Urinary bladder (tissue), 4 donors: ENCODE data around the gene CALR3. TPM values are rescaled to one million over a fixed set of nuclear protein-coding genes. Genes with fewer than 3 reads are reported as not detected.
"Not testable (repeated sequence)": the region's sequence is repeated elsewhere in the genome, so short reads cannot be mapped to it uniquely, and the experiment has no call there.

Source experiments
- DNase-seq: peaks from one replicate; pipeline ENCODE4 v3.0.0-alpha.2; 2015; ENCODE audit errors: extremely low spot score
- H3K27ac ChIP-seq: one replicate; pipeline ENCODE4 v1.5.1; 2013; ENCODE audit warnings: low read depth, mild to moderate bottlenecking, moderate library complexity
- H3K36me3 ChIP-seq: one replicate; pipeline ENCODE4 v1.6.1; 2013; ENCODE audit warnings: mild to moderate bottlenecking, moderate library complexity; ENCODE audit not compliant: insufficient read depth
- H3K4me1 ChIP-seq: one replicate; pipeline ENCODE4 v1.6.1; 2013; ENCODE audit warnings: mild to moderate bottlenecking, moderate library complexity; ENCODE audit not compliant: insufficient read depth
- H3K4me3 ChIP-seq: one replicate; pipeline ENCODE4 v1.5.1; 2013; ENCODE audit warnings: low read depth, low read length
- WGBS: extraction: QIAGEN DNeasy Blood & Tissue Kit; methylation state at CpG from one replicate; pipeline ENCODE4 v1.1.7; 2013; 5-methylcytosine and 5-hydroxymethylcytosine counted together
- polyA plus RNA-seq: library from polyadenylated mRNA; stranded (reverse); fragments of 200-250 nt; gene quantifications from one replicate; pipeline ENCODE4 v1.2.3, GENCODE V29; 2013
- total RNA-seq: library from RNA; depleted of rRNA; stranded (reverse); fragments of >200 nt; gene quantifications from one replicate; pipeline ENCODE4 v1.2.3, GENCODE V29; 2014
- donor health status: healthy with polysubstance abuse.
- donor health status: healthy.

The CALR3 gene
- total and polyA plus RNA-seq, 2 donors = not detected

- no peaks in the 10 kb centered on the region for H3K4me1 ChIP-seq
- WGBS = 86% methylated on average over 6 of the region's 6 CpGs
- DNase-seq = no peak
Observed at GRCh38 chr19:16449330-16449961, 46.5 kb downstream of the CALR3 start.

GRCh38 chr19:16448872-16449271, 47.1 kb downstream of the CALR3 start:
- H3K4me1 ChIP-seq, DNase-seq, H3K36me3 ChIP-seq, H3K27ac ChIP-seq, H3K4me3 ChIP-seq: not testable (repeated sequence)
- 97% methylated on average over 3 of the region's 3 CpGs for WGBS

More at GRCh38 chr19:16449330-16449961, 46.5 kb downstream of the CALR3 start:
- Histone ChIP-seq H3K4me3 (no peak overlapping the region), H3K27ac (no peak overlapping the region), H3K36me3 (no peaks in the 10 kb centered on the region)

- no peak overlapping the region for H3K4me3 ChIP-seq
- H3K27ac ChIP-seq = no peak overlapping the region
- peaks cover 1% of the 10 kb centered on the region for H3K4me1 ChIP-seq
- WGBS = 19% methylated on average over 9 of the region's 9 CpGs
- DNase-seq = no peak
- no peaks in the 10 kb centered on the region for H3K36me3 ChIP-seq
Observed at GRCh38 chr19:16446724-16447368, 49.1 kb downstream of the CALR3 start.

- DNase-seq = no peak
- H3K4me1 ChIP-seq = peaks cover 1% of the 10 kb centered on the region
- H3K27ac ChIP-seq = no peak overlapping the region
- no peak overlapping the region for H3K4me3 ChIP-seq
- 74% methylated on average over 13 of the region's 13 CpGs for WGBS
- H3K36me3 ChIP-seq = no peaks in the 10 kb centered on the region
Observed at GRCh38 chr19:16446108-16446723, 49.8 kb downstream of the CALR3 start.

GRCh38 chr19:16445238-16446107, 50.5 kb downstream of the CALR3 start:
- 82% methylated on average over 14 of the region's 14 CpGs for WGBS
- DNase-seq = no peak
- H3K4me1 ChIP-seq = peaks cover 1% of the 10 kb centered on the region
- no peaks in the 10 kb centered on the region for H3K36me3 ChIP-seq
- H3K27ac ChIP-seq = no peak overlapping the region
- no peak overlapping the region for H3K4me3 ChIP-seq

- H3K27ac ChIP-seq = no peak overlapping the region
- peaks cover 1% of the 10 kb centered on the region for H3K4me1 ChIP-seq
- no peak overlapping the region for H3K4me3 ChIP-seq
- WGBS = 67% methylated on average over 2 of the region's 2 CpGs
- no peak for DNase-seq
- H3K36me3 ChIP-seq = no peaks in the 10 kb centered on the region
Observed at GRCh38 chr19:16444269-16444600, 51.7 kb downstream of the CALR3 start.

GRCh38 chr19:16442386-16443276, 53.3 kb downstream of the CALR3 start:
- H3K4me3 ChIP-seq = no peak overlapping the region
- DNase-seq = no peak
- peaks cover 1% of the 10 kb centered on the region for H3K4me1 ChIP-seq
- no peaks in the 10 kb centered on the region for H3K36me3 ChIP-seq
- H3K27ac ChIP-seq = no peak overlapping the region
- 43% methylated on average over 19 of the region's 19 CpGs for WGBS

- no peak overlapping the region for H3K27ac ChIP-seq
Observed at GRCh38 chr19:16441661-16442162, 54.3 kb downstream of the CALR3 start.

GRCh38 chr19:16436780-16437332, 59.1 kb downstream of the CALR3 start:
- 79% methylated on average over 6 of the region's 6 CpGs for WGBS
- DNase-seq = no peak
- Histone ChIP-seq H3K36me3 (peaks cover 2% of the 10 kb centered on the region), H3K4me3 (no peak overlapping the region), H3K4me1 (no peaks in the 10 kb centered on the region), H3K27ac (no peak overlapping the region)

More at GRCh38 chr19:16441661-16442162, 54.3 kb downstream of the CALR3 start:
- no peak overlapping the region for H3K4me3 ChIP-seq
- WGBS = 84% methylated on average over 14 of the region's 14 CpGs
- H3K4me1 ChIP-seq = peaks cover 1% of the 10 kb centered on the region
- no peak for DNase-seq
- H3K36me3 ChIP-seq = no peaks in the 10 kb centered on the region

- Histone ChIP-seq H3K4me3 (no peak overlapping the region), H3K4me1 (no peaks in the 10 kb centered on the region), H3K36me3 (peaks cover 2% of the 10 kb centered on the region), H3K27ac (no peak overlapping the region)
- 50% methylated on average over 9 of the region's 9 CpGs for WGBS
- no peak for DNase-seq
Observed at GRCh38 chr19:16435999-16436650, 59.8 kb downstream of the CALR3 start.

- Histone ChIP-seq H3K27ac (no peak overlapping the region), H3K4me1 (no peaks in the 10 kb centered on the region), H3K36me3 (peaks cover 2% of the 10 kb centered on the region), H3K4me3 (no peak overlapping the region)
- 39% methylated on average over 11 of the region's 11 CpGs for WGBS
- DNase-seq = no peak
Observed at GRCh38 chr19:16435238-16435917, 60.6 kb downstream of the CALR3 start.

GRCh38 chr19:16433986-16434385, 62.0 kb downstream of the CALR3 start:
- Histone ChIP-seq H3K4me1 (no peaks in the 10 kb centered on the region), H3K27ac (no peak overlapping the region), H3K36me3 (peaks cover 2% of the 10 kb centered on the region), H3K4me3 (no peak overlapping the region)
- DNase-seq = no peak
- 98% methylated on average over 3 of the region's 3 CpGs for whole genome bisulfite sequencing
